Fibroblast of lung (primary cell): ENCODE measurements around the gene FGF2. TPM values are rescaled to one million over a fixed set of nuclear protein-coding genes. Genes with fewer than 3 reads are reported as not detected.

Experiments
- DNase-seq, 2 donors: peaks; one replicate each; pipeline versions ENCODE4 v3.0.0 to v3.0.0-alpha.2; 2010; ENCODE audit warnings: low read depth in 2 of 2
- H2AFZ ChIP-seq: 2 replicates; pipeline ENCODE4 v1.5.1; 2012; ENCODE audit warnings: low read length, control low read depth, inconsistent platforms
- H3K27ac ChIP-seq: 2 replicates; pipeline ENCODE4 v1.5.1; 2011; ENCODE audit warnings: low read length, control low read depth; ENCODE audit not compliant: insufficient read depth
- H3K27me3 ChIP-seq: 2 replicates; pipeline ENCODE4 v1.5.1; 2011; ENCODE audit warnings: mild to moderate bottlenecking, low read length; ENCODE audit not compliant: control insufficient read depth, insufficient read depth
- H3K36me3 ChIP-seq: 2 replicates; pipeline ENCODE4 v1.5.1; 2011; ENCODE audit warnings: low read length; ENCODE audit not compliant: control insufficient read depth, insufficient read depth
- H3K4me1 ChIP-seq: 2 replicates; pipeline ENCODE4 v1.5.1; 2011; ENCODE audit warnings: low read length; ENCODE audit not compliant: control insufficient read depth, insufficient read depth; ENCODE audit errors: extremely low read depth
- H3K4me2 ChIP-seq: 2 replicates; pipeline ENCODE4 v1.5.1; 2011; ENCODE audit warnings: low read length, control low read depth; ENCODE audit not compliant: insufficient read depth; ENCODE audit errors: extremely low read depth
- H3K4me3 ChIP-seq, 4 experiments: fragments of 200-600 bp in 1 of 4; sonication (generic) in 1 of 4; replicated peaks in 1 of 4; 2 replicates each; pipeline ENCODE4 v1.5.1; 2011 to 2016; ENCODE audit warnings: low read length in 4 of 4, low read depth in 3 of 4, mild to moderate bottlenecking in 3 of 4, control low read depth in 2 of 4, inconsistent platforms in 1 of 4, mixed read lengths in 1 of 4; ENCODE audit not compliant: insufficient read depth in 1 of 4; ENCODE audit errors: control extremely low read depth in 1 of 4
- H3K79me2 ChIP-seq: 2 replicates; pipeline ENCODE4 v1.5.1; 2012; ENCODE audit warnings: mild to moderate bottlenecking, low read length, inconsistent platforms; ENCODE audit not compliant: control insufficient read depth, insufficient read depth
- H3K9ac ChIP-seq: 2 replicates; pipeline ENCODE4 v1.5.1; 2011; ENCODE audit warnings: mild to moderate bottlenecking, low read length, control low read depth; ENCODE audit not compliant: insufficient read depth
- H3K9me3 ChIP-seq: 2 replicates; pipeline ENCODE4 v1.5.1; 2012; ENCODE audit warnings: low read depth, low read length; ENCODE audit not compliant: control insufficient read depth, insufficient read depth
- H4K20me1 ChIP-seq: 2 replicates; pipeline ENCODE4 v1.5.1; 2011; ENCODE audit warnings: low read length; ENCODE audit not compliant: control insufficient read depth, insufficient read depth; ENCODE audit errors: extremely low read depth
- CTCF ChIP-seq, 2 donors: IDR thresholded peaks in 1 of 2; conservative IDR thresholded peaks in 1 of 2; 1 replicate in 1 of 2; 2 replicates in 1 of 2; pipeline ENCODE4 v1.5.1; 2011 to 2012; ENCODE audit warnings: low read length in 2 of 2, control low read depth in 1 of 2, inconsistent platforms in 1 of 2, low read depth in 1 of 2, mild to moderate bottlenecking in 1 of 2
- EZH2 ChIP-seq: IDR thresholded peaks from 2 replicates; pipeline ENCODE4 v1.5.1; 2012; ENCODE audit warnings: low read length, control low read depth, mild to moderate bottlenecking; ENCODE audit errors: missing control alignments
- polyA plus RNA-seq, 2 donors: library from polyadenylated mRNA; depleted of rRNA in 1 of 2; stranded (reverse) in 1 of 2; unstranded in 1 of 2; fragments of >200 nt; gene quantifications; 2 replicates each; pipeline ENCODE4 v1.2.1, GENCODE V29; 2011 to 2012; ENCODE audit warnings: missing spikeins in 1 of 2
- total RNA-seq: library from RNA; depleted of rRNA; stranded (reverse); fragments of >200 nt; gene quantifications from 2 replicates; pipeline ENCODE4 v1.2.1, GENCODE V29; 2014

The FGF2 gene
- total and polyA plus RNA-seq, 2 donors (not counting 1 experiment from before 2014, with no cell fraction given): 38.5 to 98.3 TPM

GRCh38 chr4:122912810-122913575 lies 86.4 kb downstream of the FGF2 start:
- Histone ChIP-seq H3K9ac (no peak overlapping the region), H3K4me3 (no peak overlapping the region), H3K36me3 (no peaks in the 10 kb centered on the region), H2AFZ (no peak overlapping the region), H3K4me1 (peaks cover 5% of the 10 kb centered on the region), H3K27me3 (no peaks in the 10 kb centered on the region), H3K4me2 (no peak overlapping the region), H3K79me2 (no peaks in the 10 kb centered on the region), H4K20me1 (no peaks in the 10 kb centered on the region), H3K27ac (no peak overlapping the region), H3K9me3 (no peaks in the 10 kb centered on the region)
- DNase-seq: no peak
- TF ChIP-seq CTCF (conservative IDR thresholded peaks at IDR 0.05 in 1 of 2, IDR thresholded peaks at IDR 0.05 in 1 of 2; ENCODE audit: low read depth in 1 of 2, low read length in 2 of 2) (no peak), EZH2 (no peak)

- Histone ChIP-seq H3K27me3 (no peaks in the 10 kb centered on the region), H3K4me2 (peak overlapping the region; percentile 78), H3K27ac (no peak overlapping the region), H4K20me1 (no peaks in the 10 kb centered on the region), H3K79me2 (no peaks in the 10 kb centered on the region), H3K9ac (no peak overlapping the region), H2AFZ (peak overlapping the region; percentile 22), H3K4me3 (peak overlapping the region in 1 of 4 experiments; percentile 5), H3K4me1 (peaks cover 5% of the 10 kb centered on the region), H3K9me3 (no peaks in the 10 kb centered on the region), H3K36me3 (no peaks in the 10 kb centered on the region)
- TF ChIP-seq CTCF (conservative IDR thresholded peaks at IDR 0.05 in 1 of 2, IDR thresholded peaks at IDR 0.05 in 1 of 2; ENCODE audit: low read depth in 1 of 2, low read length in 2 of 2) (peak; percentile 30 to 46), EZH2 (no peak)
- DNase-seq: peak; percentile 29 to 76
Observed at GRCh38 chr4:122914292-122914904, 87.8 kb downstream of the FGF2 start.

- no peaks in the 10 kb centered on the region for H3K9me3 ChIP-seq
- DNase-seq: peak; percentile 51 to 78
- no peaks in the 10 kb centered on the region for H4K20me1 ChIP-seq
- H3K36me3 ChIP-seq: no peaks in the 10 kb centered on the region
- no peaks in the 10 kb centered on the region for H3K79me2 ChIP-seq
- no peaks in the 10 kb centered on the region for H3K27me3 ChIP-seq
- H3K9ac ChIP-seq: no peak overlapping the region
- TF ChIP-seq CTCF (conservative IDR thresholded peaks at IDR 0.05 in 1 of 2, IDR thresholded peaks at IDR 0.05 in 1 of 2; ENCODE audit: low read depth in 1 of 2, low read length in 2 of 2): no peak
- TF ChIP-seq EZH2: no peak
- peak overlapping the region; percentile 78 for H3K4me2 ChIP-seq
- H3K4me3 ChIP-seq: no peak overlapping the region
- H3K4me1 ChIP-seq: peaks cover 5% of the 10 kb centered on the region
- H2AFZ ChIP-seq: no peak overlapping the region
- no peak overlapping the region for H3K27ac ChIP-seq
Observed at GRCh38 chr4:122914938-122915337, 88.3 kb downstream of the FGF2 start.
